ENCODE data around the gene RPS6KC1. TPM values are rescaled to one million over a fixed set of nuclear protein-coding genes. Genes with fewer than 3 reads are reported as not detected.

Gene RPS6KC1
- total and polyA plus RNA-seq, 9 of the 15 experiments (the other 6 are each of a cell fraction or from before 2014, with no cell fraction given): 4.3 to 34.6 (median 20.9) TPM

DNA sequence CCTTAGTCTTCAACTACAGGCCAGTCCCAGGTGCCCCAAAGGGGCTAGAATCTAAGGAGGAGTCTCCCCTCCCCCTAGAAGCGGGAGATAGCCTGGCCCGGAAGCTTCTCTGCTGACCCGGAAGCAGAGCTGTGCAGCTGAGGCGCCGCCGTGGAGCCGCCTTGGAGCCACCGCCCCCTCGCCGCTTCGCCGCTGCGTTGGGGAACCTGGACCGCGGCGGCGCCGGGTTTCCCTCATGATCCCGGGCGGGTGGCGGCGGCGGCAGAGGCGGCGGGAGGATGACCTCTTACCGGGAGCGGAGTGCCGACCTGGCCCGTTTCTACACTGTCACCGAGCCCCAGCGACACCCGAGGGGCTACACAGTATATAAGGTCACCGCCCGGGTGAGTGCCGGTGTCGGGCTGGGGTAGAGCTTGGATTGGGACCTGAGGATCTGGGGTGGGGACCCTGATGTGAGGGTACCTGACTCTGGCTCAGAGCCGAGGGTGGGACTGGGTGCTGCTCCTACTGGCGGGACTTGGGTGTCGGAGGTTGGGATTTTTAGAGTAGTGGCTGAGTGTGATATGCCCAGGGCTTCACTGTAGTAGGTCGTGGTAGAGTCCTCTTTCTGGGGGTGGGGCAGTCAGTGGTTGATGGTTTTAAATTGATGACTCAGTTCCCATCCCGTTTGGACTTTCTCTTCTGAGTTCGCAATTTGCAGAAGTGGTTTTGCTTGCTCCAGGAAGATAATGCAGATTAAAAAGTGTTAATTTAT lies at the start of gene RPS6KC1 (continued):
- TF ChIP-seq DACH1 (IDR thresholded peaks at IDR 0.05; ENCODE audit: partially characterized antibody) (peak; percentile 19), CEBPG (CRISPR knock-in tag; IDR thresholded peaks at IDR 0.05) (no peak), CEBPG (tag; conservative IDR thresholded peaks at IDR 0.05 in 1 of 2, IDR thresholded peaks at IDR 0.05 in 1 of 2) (no peak), WHSC1 (IDR thresholded peaks at IDR 0.05; ENCODE audit: low read length) (no peak), FOXM1 (IDR thresholded peaks at IDR 0.05; ENCODE audit: low read depth) (no peak; the same call in 1 of the 2 replicates), FOXM1 (CRISPR knock-in tag; IDR thresholded peaks at IDR 0.05; ENCODE audit: low read depth) (0 out of 2 replicates have a peak, but pooled peaks have one; percentile 86), RBM25 (IDR thresholded peaks at IDR 0.05; ENCODE audit: low read depth, low read length, severe bottlenecking) (no peak), HDAC2 (IDR thresholded peaks at IDR 0.05) (no peak; the same call in none of the 2 replicates), ATF7 (IDR thresholded peaks at IDR 0.05) (peak; percentile 71), TAF9B (IDR thresholded peaks at IDR 0.05; ENCODE audit: partially characterized antibody) (no peak), BCOR (IDR thresholded peaks at IDR 0.05) (peak; percentile 53; the same call in 1 of the 2 replicates), RBM39 (optimal IDR thresholded peaks at IDR 0.05; ENCODE audit: low read depth, low read length) (no peak), BDP1 (IDR thresholded peaks at IDR 0.05; ENCODE audit: insufficient read depth, insufficient read length) (no peak), FUS (optimal IDR thresholded peaks at IDR 0.05; ENCODE audit: low read depth, low read length) (no peak), XRCC4 (IDR thresholded peaks at IDR 0.05; ENCODE audit: extremely low read depth, insufficient read depth, insufficient read length) (no peak), HDAC1 (IDR thresholded peaks at IDR 0.05) (peak; percentile 19 to 94; a peak in 2 of 4 replicates), ESRRA (IDR thresholded peaks at IDR 0.05; ENCODE audit: borderline replicate concordance, low read depth) (peak; percentile 75)
- TF ChIP-seq, protein P1, sequence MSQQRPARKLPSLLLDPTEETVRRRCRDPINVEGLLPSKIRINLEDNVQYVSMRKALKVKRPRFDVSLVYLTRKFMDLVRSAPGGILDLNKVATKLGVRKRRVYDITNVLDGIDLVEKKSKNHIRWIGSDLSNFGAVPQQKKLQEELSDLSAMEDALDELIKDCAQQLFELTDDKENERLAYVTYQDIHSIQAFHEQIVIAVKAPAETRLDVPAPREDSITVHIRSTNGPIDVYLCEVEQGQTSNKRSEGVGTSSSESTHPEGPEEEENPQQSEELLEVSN (IDR thresholded peaks at IDR 0.05; ENCODE audit: borderline replicate concordance in 1 of 2, extremely low read depth in 1 of 2, insufficient read depth in 1 of 2, insufficient read length in 1 of 2, low read depth in 1 of 2, low read length in 1 of 2, poor library complexity in 1 of 2, severe bottlenecking in 1 of 2): peak in 1 of 2 experiments; percentile 91
- TF ChIP-seq, protein P2, sequence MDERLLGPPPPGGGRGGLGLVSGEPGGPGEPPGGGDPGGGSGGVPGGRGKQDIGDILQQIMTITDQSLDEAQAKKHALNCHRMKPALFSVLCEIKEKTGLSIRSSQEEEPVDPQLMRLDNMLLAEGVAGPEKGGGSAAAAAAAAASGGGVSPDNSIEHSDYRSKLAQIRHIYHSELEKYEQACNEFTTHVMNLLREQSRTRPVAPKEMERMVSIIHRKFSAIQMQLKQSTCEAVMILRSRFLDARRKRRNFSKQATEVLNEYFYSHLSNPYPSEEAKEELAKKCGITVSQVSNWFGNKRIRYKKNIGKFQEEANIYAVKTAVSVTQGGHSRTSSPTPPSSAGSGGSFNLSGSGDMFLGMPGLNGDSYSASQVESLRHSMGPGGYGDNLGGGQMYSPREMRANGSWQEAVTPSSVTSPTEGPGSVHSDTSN (CRISPR knock-in tag; IDR thresholded peaks at IDR 0.05; ENCODE audit: low read depth): no peak
- TF ChIP-seq, protein P2 (tag; conservative IDR thresholded peaks at IDR 0.05; ENCODE audit: low read depth): peak; percentile 79
- TF ChIP-seq, protein P3, sequence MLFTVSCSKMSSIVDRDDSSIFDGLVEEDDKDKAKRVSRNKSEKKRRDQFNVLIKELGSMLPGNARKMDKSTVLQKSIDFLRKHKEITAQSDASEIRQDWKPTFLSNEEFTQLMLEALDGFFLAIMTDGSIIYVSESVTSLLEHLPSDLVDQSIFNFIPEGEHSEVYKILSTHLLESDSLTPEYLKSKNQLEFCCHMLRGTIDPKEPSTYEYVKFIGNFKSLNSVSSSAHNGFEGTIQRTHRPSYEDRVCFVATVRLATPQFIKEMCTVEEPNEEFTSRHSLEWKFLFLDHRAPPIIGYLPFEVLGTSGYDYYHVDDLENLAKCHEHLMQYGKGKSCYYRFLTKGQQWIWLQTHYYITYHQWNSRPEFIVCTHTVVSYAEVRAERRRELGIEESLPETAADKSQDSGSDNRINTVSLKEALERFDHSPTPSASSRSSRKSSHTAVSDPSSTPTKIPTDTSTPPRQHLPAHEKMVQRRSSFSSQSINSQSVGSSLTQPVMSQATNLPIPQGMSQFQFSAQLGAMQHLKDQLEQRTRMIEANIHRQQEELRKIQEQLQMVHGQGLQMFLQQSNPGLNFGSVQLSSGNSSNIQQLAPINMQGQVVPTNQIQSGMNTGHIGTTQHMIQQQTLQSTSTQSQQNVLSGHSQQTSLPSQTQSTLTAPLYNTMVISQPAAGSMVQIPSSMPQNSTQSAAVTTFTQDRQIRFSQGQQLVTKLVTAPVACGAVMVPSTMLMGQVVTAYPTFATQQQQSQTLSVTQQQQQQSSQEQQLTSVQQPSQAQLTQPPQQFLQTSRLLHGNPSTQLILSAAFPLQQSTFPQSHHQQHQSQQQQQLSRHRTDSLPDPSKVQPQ (CRISPR knock-in tag; IDR thresholded peaks at IDR 0.05; ENCODE audit: borderline replicate concordance): 0 out of 2 replicates have a peak, but pooled peaks have one; percentile 72
- TF ChIP-seq, protein P4, sequence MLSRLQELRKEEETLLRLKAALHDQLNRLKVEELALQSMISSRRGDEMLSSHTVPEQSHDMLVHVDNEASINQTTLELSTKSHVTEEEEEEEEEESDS (CRISPR knock-in tag; IDR thresholded peaks at IDR 0.05): no peak

All from K562 (cell line).